ENCODE results near the gene OGFR. TPM values are rescaled to one million over a fixed set of nuclear protein-coding genes. Genes with fewer than 3 reads are reported as not detected.

The OGFR gene
- polyA plus RNA-seq, 1 donor (not counting 4 experiments of a cell fraction or from before 2014, with no cell fraction given), result 39.8 TPM

DNA sequence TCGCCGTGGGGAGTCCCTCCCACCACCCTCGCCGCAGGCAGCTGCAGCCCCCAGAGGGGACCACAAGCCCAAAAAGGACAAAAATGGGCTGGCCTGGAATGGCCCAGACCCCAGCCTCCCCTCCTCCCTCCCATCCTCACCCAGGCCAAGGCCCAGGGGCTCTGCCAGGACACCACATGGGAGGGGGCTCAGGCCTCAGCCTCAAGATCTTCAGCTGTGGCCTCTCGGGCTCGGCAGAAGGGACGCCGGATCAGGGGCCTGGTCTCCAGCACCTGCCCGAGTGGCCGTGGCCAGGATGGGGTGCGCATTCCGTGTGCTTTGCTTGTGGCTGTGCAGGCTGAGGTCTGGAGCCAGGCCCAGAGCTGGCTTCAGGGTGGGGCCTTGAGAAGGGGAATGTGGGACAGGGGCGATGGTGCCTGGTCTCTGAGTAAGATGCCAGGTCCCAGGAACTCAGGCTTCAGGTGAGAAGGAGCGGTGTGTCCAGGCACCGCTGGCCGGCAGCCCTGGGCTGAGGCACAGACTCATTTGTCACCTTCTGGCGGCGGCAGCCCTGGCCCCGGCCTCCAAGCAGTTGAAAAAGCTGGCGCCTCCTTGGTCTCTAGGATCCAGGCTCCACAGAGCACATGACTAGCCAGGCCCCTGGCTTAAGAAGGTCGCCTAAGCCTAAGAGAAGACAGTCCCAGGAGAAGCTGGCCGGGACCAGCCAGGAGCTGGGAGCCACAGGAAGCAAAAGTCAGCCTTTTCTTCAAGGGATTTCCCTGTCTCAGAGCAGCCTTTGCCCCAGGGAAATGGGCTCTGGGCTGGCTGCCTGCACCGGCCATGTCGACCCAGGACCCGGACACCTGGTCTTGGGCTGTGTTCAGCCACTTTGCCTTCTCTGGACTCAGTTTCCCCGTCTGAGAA lies 43.5 kb upstream of the OGFR start:
- no peak overlapping the region for H2AFZ ChIP-seq (ENCODE audit: control insufficient read depth, low read length)
- TF ChIP-seq, protein P1, sequence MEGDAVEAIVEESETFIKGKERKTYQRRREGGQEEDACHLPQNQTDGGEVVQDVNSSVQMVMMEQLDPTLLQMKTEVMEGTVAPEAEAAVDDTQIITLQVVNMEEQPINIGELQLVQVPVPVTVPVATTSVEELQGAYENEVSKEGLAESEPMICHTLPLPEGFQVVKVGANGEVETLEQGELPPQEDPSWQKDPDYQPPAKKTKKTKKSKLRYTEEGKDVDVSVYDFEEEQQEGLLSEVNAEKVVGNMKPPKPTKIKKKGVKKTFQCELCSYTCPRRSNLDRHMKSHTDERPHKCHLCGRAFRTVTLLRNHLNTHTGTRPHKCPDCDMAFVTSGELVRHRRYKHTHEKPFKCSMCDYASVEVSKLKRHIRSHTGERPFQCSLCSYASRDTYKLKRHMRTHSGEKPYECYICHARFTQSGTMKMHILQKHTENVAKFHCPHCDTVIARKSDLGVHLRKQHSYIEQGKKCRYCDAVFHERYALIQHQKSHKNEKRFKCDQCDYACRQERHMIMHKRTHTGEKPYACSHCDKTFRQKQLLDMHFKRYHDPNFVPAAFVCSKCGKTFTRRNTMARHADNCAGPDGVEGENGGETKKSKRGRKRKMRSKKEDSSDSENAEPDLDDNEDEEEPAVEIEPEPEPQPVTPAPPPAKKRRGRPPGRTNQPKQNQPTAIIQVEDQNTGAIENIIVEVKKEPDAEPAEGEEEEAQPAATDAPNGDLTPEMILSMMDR (optimal IDR thresholded peaks at IDR 0.05 in 1 of 3, IDR thresholded peaks at IDR 0.05 in 1 of 3, conservative IDR thresholded peaks at IDR 0.05 in 1 of 3; ENCODE audit: extremely low read depth in 1 of 3, insufficient read depth in 2 of 3, low read length in 3 of 3), result no peak
- TF ChIP-seq EZH2 (IDR thresholded peaks at IDR 0.05; ENCODE audit: low read length), result no peak

DNA sequence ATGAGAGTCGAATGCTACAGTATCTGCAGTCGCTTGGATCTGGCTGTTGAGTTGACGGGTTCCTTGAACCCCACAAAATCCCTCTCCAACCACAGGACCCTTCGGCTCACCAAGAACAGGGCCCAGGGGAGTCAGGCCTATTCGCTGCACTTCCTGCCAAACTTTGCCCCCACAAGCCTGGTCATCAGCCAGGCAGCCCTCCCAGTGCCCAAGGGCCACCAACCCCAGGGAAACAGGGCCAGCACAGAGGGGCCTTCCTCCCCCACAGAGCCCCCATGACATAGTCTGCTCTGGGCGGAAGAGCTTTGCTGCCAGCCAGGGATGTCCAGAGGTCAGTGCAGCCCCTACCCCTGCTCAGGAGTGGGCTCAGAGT lies 42.9 kb upstream of the OGFR start:
- H4K20me1 ChIP-seq (ENCODE audit: control insufficient read depth, extremely low read depth, insufficient read depth, low read length), result peaks cover 2% of the 10 kb centered on the region
- DNase-seq (ENCODE audit: low read depth, low spot score), result no peak
- no peaks in the 10 kb centered on the region for H3K79me2 ChIP-seq (ENCODE audit: control insufficient read depth, insufficient read depth, low read length)
- no peaks in the 10 kb centered on the region for H3K9me3 ChIP-seq (ENCODE audit: control insufficient read depth, low read depth, low read length)
- FAIRE-seq, result no peak
- dilution Hi-C loops (cut with MboI; ENCODE audit: extremely low pct_ligation_motif_present, low sequenced_read_pairs), result no loop called here
- H3K27ac ChIP-seq (ENCODE audit: control insufficient read depth, insufficient read depth, low read length), result no peak overlapping the region
- no peaks in the 10 kb centered on the region for H3K9me1 ChIP-seq (ENCODE audit: control insufficient read depth, extremely low read depth, insufficient read depth, low read length)
- H3K36me3 ChIP-seq (ENCODE audit: control insufficient read depth in 2 of 2, extremely low read depth in 1 of 2, insufficient read depth in 2 of 2, low read length in 2 of 2), result no peaks in the 10 kb centered on the region
- peaks cover 27% of the 10 kb centered on the region for H3K27me3 ChIP-seq (ENCODE audit: control insufficient read depth, extremely low read depth, insufficient read depth, low read length)
- H3K4me2 ChIP-seq (ENCODE audit: control insufficient read depth, extremely low read depth, insufficient read depth, low read depth, low read length), result no peak overlapping the region
- no peak overlapping the region for H3K9ac ChIP-seq (ENCODE audit: control insufficient read depth, extremely low read depth, insufficient read depth, low read length)
- no peak overlapping the region for H3K4me3 ChIP-seq (ENCODE audit: control insufficient read depth in 2 of 3, extremely low read depth in 1 of 3, insufficient read depth in 2 of 3, low read depth in 1 of 3, low read length in 3 of 3)
- no peak overlapping the region for H2AFZ ChIP-seq (ENCODE audit: control insufficient read depth, low read length)
- TF ChIP-seq EZH2 (IDR thresholded peaks at IDR 0.05; ENCODE audit: low read length), result no peak
- TF ChIP-seq, protein P1 (optimal IDR thresholded peaks at IDR 0.05 in 1 of 3, IDR thresholded peaks at IDR 0.05 in 1 of 3, conservative IDR thresholded peaks at IDR 0.05 in 1 of 3; ENCODE audit: extremely low read depth in 1 of 3, insufficient read depth in 2 of 3, low read length in 3 of 3), result no peak
- no peaks in the 10 kb centered on the region for H3K4me1 ChIP-seq (ENCODE audit: control insufficient read depth, extremely low read depth, insufficient read depth, low read length)

More for the DNA sequence above, 43.5 kb upstream of the OGFR start:
- no peak overlapping the region for H3K27ac ChIP-seq (ENCODE audit: control insufficient read depth, insufficient read depth, low read length)
- H3K79me2 ChIP-seq (ENCODE audit: control insufficient read depth, insufficient read depth, low read length), result no peaks in the 10 kb centered on the region
- no peak overlapping the region for H3K4me3 ChIP-seq (ENCODE audit: control insufficient read depth in 2 of 3, extremely low read depth in 1 of 3, insufficient read depth in 2 of 3, low read depth in 1 of 3, low read length in 3 of 3)
- H3K27me3 ChIP-seq (ENCODE audit: control insufficient read depth, extremely low read depth, insufficient read depth, low read length), result peaks cover 26% of the 10 kb centered on the region
- no peaks in the 10 kb centered on the region for H3K9me3 ChIP-seq (ENCODE audit: control insufficient read depth, low read depth, low read length)
- no peak overlapping the region for H3K9ac ChIP-seq (ENCODE audit: control insufficient read depth, extremely low read depth, insufficient read depth, low read length)
- DNase-seq (ENCODE audit: low read depth, low spot score) (no peak), FAIRE-seq (no peak)
- dilution Hi-C loops (cut with MboI; ENCODE audit: extremely low pct_ligation_motif_present, low sequenced_read_pairs), result no loop called here
- H3K4me2 ChIP-seq (ENCODE audit: control insufficient read depth, extremely low read depth, insufficient read depth, low read depth, low read length), result no peak overlapping the region
- H4K20me1 ChIP-seq (ENCODE audit: control insufficient read depth, extremely low read depth, insufficient read depth, low read length), result peaks cover 2% of the 10 kb centered on the region
- no peaks in the 10 kb centered on the region for H3K36me3 ChIP-seq (ENCODE audit: control insufficient read depth in 2 of 2, extremely low read depth in 1 of 2, insufficient read depth in 2 of 2, low read length in 2 of 2)
- H3K9me1 ChIP-seq (ENCODE audit: control insufficient read depth, extremely low read depth, insufficient read depth, low read length), result peaks cover 2% of the 10 kb centered on the region
- H3K4me1 ChIP-seq (ENCODE audit: control insufficient read depth, extremely low read depth, insufficient read depth, low read length), result peaks cover 3% of the 10 kb centered on the region

All from keratinocyte (primary cell).